GM21825 (cell line): ENCODE data around the gene PRRT1.
A peak's percentile ranks its signal among the peaks of the same experiment; 100 is the strongest.

Source experiments
- ATAC-seq: cut with Tn5 transposase; IDR thresholded peaks from one replicate; pipeline ENCODE4 v1.9.1; 2021; ENCODE audit warnings: mild to moderate bottlenecking, moderate library complexity; ENCODE audit not compliant: unreplicated experiment

Gene PRRT1

GRCh38 chr6:32127717-32128592, 23.8 kb downstream of the PRRT1 start, which contains the start of gene ATF6B:
Gene ATF6B, minus strand, starts transcription at chr6:32128246. Its CDS starts 39 bp downstream, at chr6:32128207.
- ATAC-seq = peak; percentile 80

- ATAC-seq = no peak
Observed at GRCh38 chr6:32127409-32127716, 24.4 kb downstream of the PRRT1 start.

GRCh38 chr6:32126880-32127279, 24.9 kb downstream of the PRRT1 start:
- ATAC-seq = no peak

GRCh38 chr6:32123681-32124080, 28.1 kb downstream of the PRRT1 start:
- no peak for ATAC-seq

- no peak for ATAC-seq
Observed at GRCh38 chr6:32120573-32121059, 31.1 kb downstream of the PRRT1 start.

- no peak for ATAC-seq
Observed at GRCh38 chr6:32118782-32119628, 32.7 kb downstream of the PRRT1 start.

- ATAC-seq = no peak
Observed at GRCh38 chr6:32117461-32117860, 34.3 kb downstream of the PRRT1 start.

- no peak for ATAC-seq
Observed at GRCh38 chr6:32116674-32117073, 35.1 kb downstream of the PRRT1 start.

- no peak for ATAC-seq
Observed at GRCh38 chr6:32115623-32116022, 36.1 kb downstream of the PRRT1 start.

GRCh38 chr6:32114796-32115195, 36.9 kb downstream of the PRRT1 start:
- ATAC-seq = no peak

- ATAC-seq = no peak
Observed at GRCh38 chr6:32113386-32114352, 38.1 kb downstream of the PRRT1 start.

GRCh38 chr6:32112431-32112980, 39.2 kb downstream of the PRRT1 start:
- no peak for ATAC-seq

- ATAC-seq = no peak
Observed at GRCh38 chr6:32111424-32112066, 40.2 kb downstream of the PRRT1 start.

- no peak for ATAC-seq
Observed at GRCh38 chr6:32110632-32111031, 41.1 kb downstream of the PRRT1 start.

GRCh38 chr6:32109765-32110160, 42.0 kb downstream of the PRRT1 start:
- no peak for ATAC-seq

- no peak for ATAC-seq
Observed at GRCh38 chr6:32109114-32109764, 42.5 kb downstream of the PRRT1 start, which contains the start of gene TNXB. Gene TNXB, minus strand, starts transcription at chr6:32109338. Its CDS starts 11,140 bp downstream, at chr6:32098198.

GRCh38 chr6:32108727-32109113, 43.0 kb downstream of the PRRT1 start:
- ATAC-seq = no peak

GRCh38 chr6:32108094-32108627, 43.6 kb downstream of the PRRT1 start:
- no peak for ATAC-seq

- ATAC-seq = no peak
Observed at GRCh38 chr6:32107406-32107805, 44.3 kb downstream of the PRRT1 start.
